Caco-2 (cell line): ENCODE results near the gene ZNF764. TPM values are rescaled to one million over a fixed set of nuclear protein-coding genes. Genes with fewer than 3 reads are reported as not detected.

Source experiments
- BruUV-seq: library from RNA; stranded (reverse); fragments of 400-500 nt; replicated peaks from 2 replicates; lab custom pipeline; 2021; lab: Mats Ljungman, UMichigan
- CTCF ChIA-PET: fragments of 300-600 bp; sonication (Branson Sonifier 250); formaldehyde crosslinking; loops from one replicate; lab custom pipeline; 2022; ENCODE audit warnings: antibody characterized with exemption; lab: Charles Lee
- POLR2A ChIA-PET: fragments of 300-600 bp; sonication (Branson Sonifier 250); formaldehyde crosslinking; loops from one replicate; lab custom pipeline; 2022; ENCODE audit warnings: antibody characterized with exemption; lab: Charles Lee
- DNase-seq, 2 experiments: peaks; one replicate each; pipeline versions ENCODE4 v3.0.0 to v3.0.0-alpha.2; 2020 to 2022
- H3K27me3 ChIP-seq: replicated peaks from 2 replicates; pipeline ENCODE4 v1.6.0; 2011; ENCODE audit warnings: low read length; ENCODE audit not compliant: control insufficient read depth, insufficient read depth
- H3K36me3 ChIP-seq: 2 replicates; pipeline ENCODE4 v1.5.1; 2011; ENCODE audit warnings: low read length; ENCODE audit not compliant: control insufficient read depth, insufficient read depth
- H3K4me1 ChIP-seq: fragments of 250-450 bp; sonication (Bioruptor Pico); 2 replicates; pipeline ENCODE4 v1.5.1; 2020; ENCODE audit warnings: mild to moderate bottlenecking
- H3K4me3 ChIP-seq: 2 replicates; pipeline ENCODE4 v1.5.1; 2011; ENCODE audit warnings: low read depth, mild to moderate bottlenecking, control low read depth, low read length
- H3K9me3 ChIP-seq: fragments of 250-450 bp; sonication (Bioruptor Pico); 2 replicates; pipeline ENCODE4 v1.5.1; 2020; ENCODE audit warnings: mild to moderate bottlenecking, moderate library complexity
- H3K27ac Mint-ChIP-seq: one replicate; pipeline ENCODE4 v1.8.0; 2022; ENCODE audit warnings: mixed read lengths; ENCODE audit not compliant: unreplicated experiment
- H3K27me3 Mint-ChIP-seq: one replicate; pipeline ENCODE4 v1.8.0; 2022; ENCODE audit warnings: mixed read lengths; ENCODE audit not compliant: insufficient read depth, unreplicated experiment
- H3K36me3 Mint-ChIP-seq: one replicate; pipeline ENCODE4 v1.8.0; 2022; ENCODE audit warnings: mild to moderate bottlenecking, mixed read lengths; ENCODE audit not compliant: insufficient read depth, unreplicated experiment
- H3K4me1 Mint-ChIP-seq: one replicate; pipeline ENCODE4 v1.8.0; 2022; ENCODE audit warnings: low read depth, mixed read lengths; ENCODE audit not compliant: unreplicated experiment
- H3K4me3 Mint-ChIP-seq: one replicate; pipeline ENCODE4 v1.8.0; 2022; ENCODE audit warnings: mild to moderate bottlenecking, moderate library complexity, mixed read lengths; ENCODE audit not compliant: unreplicated experiment
- H3K9me3 Mint-ChIP-seq: one replicate; pipeline ENCODE4 v1.8.0; 2022; ENCODE audit warnings: mixed read lengths; ENCODE audit not compliant: unreplicated experiment
- CTCF ChIP-seq, 2 experiments: fragments of 200-600 bp in 1 of 2; IDR thresholded peaks; 1 replicate in 1 of 2; 2 replicates in 1 of 2; pipeline versions ENCODE4 v1.5.1 to v1.8.0; 2011 to 2022; ENCODE audit warnings: antibody characterized with exemption in 1 of 2, control low read depth in 1 of 2, inconsistent platforms in 1 of 2, low read depth in 1 of 2, low read length in 1 of 2, mild to moderate bottlenecking in 1 of 2, moderate library complexity in 1 of 2; ENCODE audit not compliant: insufficient read depth in 1 of 2, severe bottlenecking in 1 of 2, unreplicated experiment in 1 of 2
- intact Hi-C: fragments of 100-400 bp; cut with micrococcal nuclease; formaldehyde crosslinking; loops from one replicate; pipeline ENCODE4 v1.10.0; 2022; ENCODE audit not compliant: unreplicated experiment
- total RNA-seq: library from RNA; stranded (reverse); gene quantifications from 2 replicates; pipeline ENCODE4 v1.2.3, GENCODE V29; 2022

ZNF764 gene
- total RNA-seq, 1 experiment from 2014 or later: 8.5 TPM

GRCh38 chr16:30570636-30571444 lies 12.7 kb upstream of the ZNF764 start:
- H3K27me3 Mint-ChIP-seq: no peaks in the 10 kb centered on the region
- ChIA-PET POLR2A (interaction anchor here (0.7 to 2.1 kb wide), 3 partner anchors 14 to 40 kb away, joined by 3 to 19 read pairs (median 3); partner anchors contain the start of genes ZNF747 and ZNF785), CTCF (interaction anchor here (1.4 to 2.4 kb wide), 2 partner anchors 36 to 153 kb away, joined by 6 to 14 read pairs; partner anchors contain the start of gene ZNF747)
- H3K9me3 Mint-ChIP-seq: no peaks in the 10 kb centered on the region
- H3K9me3 ChIP-seq: no peaks in the 10 kb centered on the region
- no peaks in the 10 kb centered on the region for H3K4me1 ChIP-seq
- H3K4me1 Mint-ChIP-seq: peaks cover 7% of the 10 kb centered on the region
- intact Hi-C loops: loop anchor here (1.0 to 2.0 kb wide), 2 partner anchors 64 to 141 kb away; partner anchors contain the start of gene DCTPP1
- peak overlapping the region; percentile 77 for H3K4me3 ChIP-seq
- H3K36me3 ChIP-seq: no peaks in the 10 kb centered on the region
- peak overlapping the region; percentile 82 for H3K4me3 Mint-ChIP-seq
- no peaks in the 10 kb centered on the region for H3K27me3 ChIP-seq
- BruUV-seq: TSS peak; percentile 37
- peaks cover 29% of the 10 kb centered on the region for H3K36me3 Mint-ChIP-seq
- H3K27ac Mint-ChIP-seq: peak overlapping the region; percentile 93
- no peak for TF ChIP-seq CTCF (IDR thresholded peaks at IDR 0.05; ENCODE audit: insufficient read depth in 1 of 2, low read depth in 1 of 2, low read length in 1 of 2, severe bottlenecking in 1 of 2, unreplicated experiment in 1 of 2)
- DNase-seq: no peak

- ChIA-PET POLR2A (interaction anchor here (0.7 kb wide), 1 partner anchor 35 kb away, joined by 3 read pairs; the partner anchor contains the start of gene ZNF747), CTCF (interaction anchor here (2.4 kb wide), 1 partner anchor 35 kb away, joined by 14 read pairs; the partner anchor contains the start of gene ZNF747)
- H3K36me3 Mint-ChIP-seq: peaks cover 29% of the 10 kb centered on the region
- H3K27ac Mint-ChIP-seq: no peak overlapping the region
- intact Hi-C loops: loop anchor here (2.0 kb wide), 1 partner anchor 65 kb away; no protein-coding TSS in a partner anchor
- H3K27me3 Mint-ChIP-seq: no peaks in the 10 kb centered on the region
- no peaks in the 10 kb centered on the region for H3K9me3 Mint-ChIP-seq
- Histone ChIP-seq H3K4me3 (no peak overlapping the region), H3K4me1 (no peaks in the 10 kb centered on the region), H3K36me3 (no peaks in the 10 kb centered on the region), H3K27me3 (no peaks in the 10 kb centered on the region), H3K9me3 (no peaks in the 10 kb centered on the region)
- no peak for DNase-seq
- BruUV-seq: no TSS peak
- H3K4me3 Mint-ChIP-seq: peak overlapping the region; percentile 82
- TF ChIP-seq CTCF (IDR thresholded peaks at IDR 0.05; ENCODE audit: insufficient read depth in 1 of 2, low read depth in 1 of 2, low read length in 1 of 2, severe bottlenecking in 1 of 2, unreplicated experiment in 1 of 2): no peak
- H3K4me1 Mint-ChIP-seq: peaks cover 7% of the 10 kb centered on the region
Measured at GRCh38 chr16:30569746-30570635, 11.8 kb upstream of the ZNF764 start.

- Mint-ChIP-seq H3K4me3 (no peak overlapping the region), H3K27ac (no peak overlapping the region), H3K9me3 (no peaks in the 10 kb centered on the region), H3K4me1 (peaks cover 7% of the 10 kb centered on the region), H3K36me3 (peaks cover 29% of the 10 kb centered on the region), H3K27me3 (no peaks in the 10 kb centered on the region)
- DNase-seq: no peak
- H3K9me3 ChIP-seq: no peaks in the 10 kb centered on the region
- no peaks in the 10 kb centered on the region for H3K4me1 ChIP-seq
- CTCF ChIA-PET: no interaction called here
- intact Hi-C loops: no loop called here
- H3K36me3 ChIP-seq: no peaks in the 10 kb centered on the region
- POLR2A ChIA-PET: no interaction called here
- H3K27me3 ChIP-seq: no peaks in the 10 kb centered on the region
- no TSS peak for BruUV-seq
- TF ChIP-seq CTCF (IDR thresholded peaks at IDR 0.05; ENCODE audit: insufficient read depth in 1 of 2, low read depth in 1 of 2, low read length in 1 of 2, severe bottlenecking in 1 of 2, unreplicated experiment in 1 of 2): no peak
- H3K4me3 ChIP-seq: no peak overlapping the region
Measured at GRCh38 chr16:30569281-30569680, 11.1 kb upstream of the ZNF764 start.
